ENCODE results near the gene CRYL1. TPM values are rescaled to one million over a fixed set of nuclear protein-coding genes. Genes with fewer than 3 reads are reported as not detected.

CRYL1 gene
- total and polyA plus RNA-seq, 2 of the 8 experiments (the other 6 are each of a cell fraction or from before 2014, with no cell fraction given) = 1.9 to 6.4 TPM

- Histone ChIP-seq H2BK20ac (ENCODE audit: low read length) (no peak overlapping the region), H2AK5ac (ENCODE audit: low read depth, low read length) (no peak overlapping the region), H4K20me1 (replicated peaks in 1 of 2; ENCODE audit: control insufficient read depth in 1 of 2, insufficient read depth in 2 of 2, low read length in 2 of 2) (peaks cover 0 to 22% of the 10 kb centered on the region in 2 experiments), H3K27me3 (replicated peaks in 1 of 4; ENCODE audit: control insufficient read depth in 3 of 4, extremely low read depth in 1 of 4, insufficient read depth in 3 of 4, low read length in 3 of 4) (no peaks in the 10 kb centered on the region), H3K9me3 (ENCODE audit: insufficient read depth in 2 of 2, low read depth in 1 of 2, low read length in 1 of 2) (no peaks in the 10 kb centered on the region; a peak in 1 of 4 replicates), H3K4ac (replicated peaks; ENCODE audit: insufficient read length, low read depth, low read length) (no peak overlapping the region), H2BK5ac (ENCODE audit: low read depth, low read length) (no peak overlapping the region), H2BK12ac (ENCODE audit: low read depth, low read length) (no peak overlapping the region), H3K79me2 (ENCODE audit: control insufficient read depth in 1 of 2, insufficient read depth in 2 of 2, low read length in 2 of 2) (no peaks in the 10 kb centered on the region), H3K4me1 (replicated peaks in 1 of 4; ENCODE audit: control insufficient read depth in 3 of 4, insufficient read depth in 4 of 4, low read length in 3 of 4) (peaks cover 0 to 3% (median 0%) of the 10 kb centered on the region in 4 experiments; a peak in 1 of 7 replicates), H4K91ac (replicated peaks; ENCODE audit: insufficient read length, low read length) (no peak overlapping the region), H3K18ac (ENCODE audit: extremely low read depth, low read length) (no peak overlapping the region), H3K23me2 (ENCODE audit: low read depth, low read length) (peaks cover 26% of the 10 kb centered on the region), H3K4me2 (ENCODE audit: insufficient read depth in 1 of 2, low read depth in 2 of 2, low read length in 2 of 2) (no peak overlapping the region), H3K79me1 (ENCODE audit: low read depth, low read length) (no peaks in the 10 kb centered on the region), H3K23ac (ENCODE audit: insufficient read length) (no peak overlapping the region), H4K8ac (ENCODE audit: extremely low read depth, insufficient read depth, low read length) (no peak overlapping the region), H3K36me3 (ENCODE audit: control insufficient read depth in 2 of 4, insufficient read depth in 4 of 4, low read length in 3 of 4) (no peaks in the 10 kb centered on the region; a peak in 1 of 8 replicates), H3K56ac (replicated peaks; ENCODE audit: insufficient read length, low read depth, low read length) (no peak overlapping the region), H2AFZ (ENCODE audit: low read length) (no peak overlapping the region), H3K27ac (ENCODE audit: low read depth, low read length) (no peak overlapping the region), H4K5ac (ENCODE audit: insufficient read length, low read depth, low read length) (no peak overlapping the region), H3K4me3 (ENCODE audit: extremely low read depth in 1 of 4, insufficient read depth in 2 of 4, low read depth in 3 of 4, low read length in 4 of 4) (no peak overlapping the region), H3K9ac (replicated peaks in 1 of 4; ENCODE audit: extremely low read depth in 1 of 4, low read depth in 3 of 4, low read length in 3 of 4) (no peak overlapping the region), H2BK15ac (ENCODE audit: low read length) (no peak overlapping the region), H2BK120ac (replicated peaks; ENCODE audit: low read depth, low read length) (no peak overlapping the region), H3K14ac (ENCODE audit: insufficient read length) (no peak overlapping the region)
- ChIA-PET CTCF (ENCODE audit: partially characterized antibody) (no interaction called here), POLR2A (ENCODE audit: partially characterized antibody) (no interaction called here)
- FAIRE-seq (no peak), DNase-seq (ENCODE audit: low read depth in 1 of 2, low spot score in 2 of 2) (peak in 1 of 2 experiments; percentile 33)
- WGBS, 2 experiments (ENCODE audit: extremely low coverage in 1 of 2, insufficient coverage in 1 of 2, insufficient read length in 1 of 2, insufficient replicate concordance in 2 of 2, low coverage in 1 of 2, low lambda C conversion rate in 2 of 2, missing lambda C conversion rate in 1 of 2) = 91% methylated on average over 26 of the region's 26 CpGs; no CpG with 5 or more reads in 1 of the 2 experiments
- TF ChIP-seq SP4 (IDR thresholded peaks at IDR 0.05; ENCODE audit: low read length) (no peak), NRF1 (IDR thresholded peaks at IDR 0.05; ENCODE audit: low read depth, low read length) (no peak), TEAD4 (IDR thresholded peaks at IDR 0.05; ENCODE audit: low read depth, low read length) (no peak), E2F6 (IDR thresholded peaks at IDR 0.05) (peak; percentile 31; the same call in 1 of the 2 replicates), SIN3A (conservative IDR thresholded peaks at IDR 0.05 in 1 of 2, IDR thresholded peaks at IDR 0.05 in 1 of 2; ENCODE audit: low read depth in 1 of 2, low read length in 2 of 2) (no peak), CHD2 (IDR thresholded peaks at IDR 0.05; ENCODE audit: low read length) (no peak), CTBP2 (IDR thresholded peaks at IDR 0.05; ENCODE audit: borderline replicate concordance, insufficient read depth, insufficient read length, low read length) (no peak), ATF2 (IDR thresholded peaks at IDR 0.05; ENCODE audit: low read length) (no peak)
Observed at GRCh38 chr13:20395061-20395916, 130.4 kb downstream of the CRYL1 start.
